WTC11 (cell line): ENCODE measurements around the gene PSMC3.

Experiments used
- CREM ChIP-seq: sonication (generic); formaldehyde crosslinking; IDR thresholded peaks from 2 replicates; pipeline ENCODE4 v1.8.1; 2022; ENCODE audit warnings: mild to moderate bottlenecking, missing genetic modification reagents, moderate library complexity
- ESRRA ChIP-seq: sonication (generic); formaldehyde crosslinking; IDR thresholded peaks from 2 replicates; pipeline ENCODE4 v1.8.1; 2022; ENCODE audit warnings: mild to moderate bottlenecking, missing genetic modification reagents, borderline replicate concordance
- FOXK1 ChIP-seq: sonication (generic); formaldehyde crosslinking; IDR thresholded peaks from 2 replicates; pipeline ENCODE4 v1.8.0; 2022; ENCODE audit warnings: mild to moderate bottlenecking, moderate library complexity, missing genetic modification reagents
- NFE2L1 ChIP-seq: sonication (generic); formaldehyde crosslinking; IDR thresholded peaks from 2 replicates; pipeline ENCODE4 v1.8.1; 2023; ENCODE audit warnings: missing genetic modification reagents
- SP1 ChIP-seq: sonication (generic); formaldehyde crosslinking; conservative IDR thresholded peaks from 2 replicates; pipeline ENCODE4 v1.8.1; 2022; ENCODE audit warnings: missing genetic modification reagents
- TEAD1 ChIP-seq: sonication (generic); formaldehyde crosslinking; IDR thresholded peaks from 2 replicates; pipeline ENCODE4 v1.8.0; 2022; ENCODE audit warnings: mild to moderate bottlenecking, missing genetic modification reagents
- USF2 ChIP-seq: sonication (generic); formaldehyde crosslinking; IDR thresholded peaks from 2 replicates; pipeline ENCODE4 v1.8.1; 2023; ENCODE audit warnings: mild to moderate bottlenecking, missing genetic modification reagents, moderate library complexity
- ZNF138 ChIP-seq: sonication (generic); formaldehyde crosslinking; conservative IDR thresholded peaks from 2 replicates; pipeline ENCODE4 v1.8.1; 2022; ENCODE audit warnings: mild to moderate bottlenecking, moderate library complexity, missing genetic modification reagents
- ZNF263 ChIP-seq: sonication (generic); formaldehyde crosslinking; IDR thresholded peaks from 2 replicates; pipeline ENCODE4 v1.8.1; 2022; ENCODE audit warnings: low read depth, mild to moderate bottlenecking, moderate library complexity, missing genetic modification reagents
- ZSCAN18 ChIP-seq: fragments of 250-450 bp; sonication (Bioruptor Pico); IDR thresholded peaks from 2 replicates; pipeline ENCODE4 v2.1.2; 2022; ENCODE audit warnings: mild to moderate bottlenecking, moderate library complexity
- TF ChIP-seq, protein P1 (sequence below): fragments of 200-600 bp; IDR thresholded peaks from 2 replicates; pipeline ENCODE4 v1.8.0; 2022; ENCODE audit warnings: antibody characterized with exemption
- TF ChIP-seq, protein P2 (sequence below): sonication (generic); formaldehyde crosslinking; IDR thresholded peaks from 2 replicates; pipeline ENCODE4 v1.8.0; 2022; ENCODE audit warnings: mild to moderate bottlenecking, missing genetic modification reagents
- TF ChIP-seq, protein P3 (sequence below): sonication (generic); formaldehyde crosslinking; IDR thresholded peaks from 2 replicates; pipeline ENCODE4 v1.8.0; 2023; ENCODE audit warnings: missing genetic modification reagents, mild to moderate bottlenecking, borderline replicate concordance

GRCh38 chr11:47460571-47461235 is 34.5 kb upstream of the PSMC3 start:
- TF ChIP-seq, protein P1, sequence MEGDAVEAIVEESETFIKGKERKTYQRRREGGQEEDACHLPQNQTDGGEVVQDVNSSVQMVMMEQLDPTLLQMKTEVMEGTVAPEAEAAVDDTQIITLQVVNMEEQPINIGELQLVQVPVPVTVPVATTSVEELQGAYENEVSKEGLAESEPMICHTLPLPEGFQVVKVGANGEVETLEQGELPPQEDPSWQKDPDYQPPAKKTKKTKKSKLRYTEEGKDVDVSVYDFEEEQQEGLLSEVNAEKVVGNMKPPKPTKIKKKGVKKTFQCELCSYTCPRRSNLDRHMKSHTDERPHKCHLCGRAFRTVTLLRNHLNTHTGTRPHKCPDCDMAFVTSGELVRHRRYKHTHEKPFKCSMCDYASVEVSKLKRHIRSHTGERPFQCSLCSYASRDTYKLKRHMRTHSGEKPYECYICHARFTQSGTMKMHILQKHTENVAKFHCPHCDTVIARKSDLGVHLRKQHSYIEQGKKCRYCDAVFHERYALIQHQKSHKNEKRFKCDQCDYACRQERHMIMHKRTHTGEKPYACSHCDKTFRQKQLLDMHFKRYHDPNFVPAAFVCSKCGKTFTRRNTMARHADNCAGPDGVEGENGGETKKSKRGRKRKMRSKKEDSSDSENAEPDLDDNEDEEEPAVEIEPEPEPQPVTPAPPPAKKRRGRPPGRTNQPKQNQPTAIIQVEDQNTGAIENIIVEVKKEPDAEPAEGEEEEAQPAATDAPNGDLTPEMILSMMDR = no peak
- TF ChIP-seq, protein P2, sequence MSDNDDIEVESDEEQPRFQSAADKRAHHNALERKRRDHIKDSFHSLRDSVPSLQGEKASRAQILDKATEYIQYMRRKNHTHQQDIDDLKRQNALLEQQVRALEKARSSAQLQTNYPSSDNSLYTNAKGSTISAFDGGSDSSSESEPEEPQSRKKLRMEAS = no peak
- no peak for TF ChIP-seq ZNF138 (CRISPR knock-in tag)
- no peak for TF ChIP-seq SP1
- TF ChIP-seq CREM (CRISPR knock-in tag) = no peak
- no peak for TF ChIP-seq TEAD1 (CRISPR knock-in tag)
- TF ChIP-seq ESRRA (CRISPR knock-in tag) = no peak
- TF ChIP-seq NFE2L1 = no peak
- TF ChIP-seq ZNF263 = no peak
- TF ChIP-seq ZSCAN18 (CRISPR knock-in tag) = no peak
- TF ChIP-seq USF2 = no peak
- TF ChIP-seq, protein P3, sequence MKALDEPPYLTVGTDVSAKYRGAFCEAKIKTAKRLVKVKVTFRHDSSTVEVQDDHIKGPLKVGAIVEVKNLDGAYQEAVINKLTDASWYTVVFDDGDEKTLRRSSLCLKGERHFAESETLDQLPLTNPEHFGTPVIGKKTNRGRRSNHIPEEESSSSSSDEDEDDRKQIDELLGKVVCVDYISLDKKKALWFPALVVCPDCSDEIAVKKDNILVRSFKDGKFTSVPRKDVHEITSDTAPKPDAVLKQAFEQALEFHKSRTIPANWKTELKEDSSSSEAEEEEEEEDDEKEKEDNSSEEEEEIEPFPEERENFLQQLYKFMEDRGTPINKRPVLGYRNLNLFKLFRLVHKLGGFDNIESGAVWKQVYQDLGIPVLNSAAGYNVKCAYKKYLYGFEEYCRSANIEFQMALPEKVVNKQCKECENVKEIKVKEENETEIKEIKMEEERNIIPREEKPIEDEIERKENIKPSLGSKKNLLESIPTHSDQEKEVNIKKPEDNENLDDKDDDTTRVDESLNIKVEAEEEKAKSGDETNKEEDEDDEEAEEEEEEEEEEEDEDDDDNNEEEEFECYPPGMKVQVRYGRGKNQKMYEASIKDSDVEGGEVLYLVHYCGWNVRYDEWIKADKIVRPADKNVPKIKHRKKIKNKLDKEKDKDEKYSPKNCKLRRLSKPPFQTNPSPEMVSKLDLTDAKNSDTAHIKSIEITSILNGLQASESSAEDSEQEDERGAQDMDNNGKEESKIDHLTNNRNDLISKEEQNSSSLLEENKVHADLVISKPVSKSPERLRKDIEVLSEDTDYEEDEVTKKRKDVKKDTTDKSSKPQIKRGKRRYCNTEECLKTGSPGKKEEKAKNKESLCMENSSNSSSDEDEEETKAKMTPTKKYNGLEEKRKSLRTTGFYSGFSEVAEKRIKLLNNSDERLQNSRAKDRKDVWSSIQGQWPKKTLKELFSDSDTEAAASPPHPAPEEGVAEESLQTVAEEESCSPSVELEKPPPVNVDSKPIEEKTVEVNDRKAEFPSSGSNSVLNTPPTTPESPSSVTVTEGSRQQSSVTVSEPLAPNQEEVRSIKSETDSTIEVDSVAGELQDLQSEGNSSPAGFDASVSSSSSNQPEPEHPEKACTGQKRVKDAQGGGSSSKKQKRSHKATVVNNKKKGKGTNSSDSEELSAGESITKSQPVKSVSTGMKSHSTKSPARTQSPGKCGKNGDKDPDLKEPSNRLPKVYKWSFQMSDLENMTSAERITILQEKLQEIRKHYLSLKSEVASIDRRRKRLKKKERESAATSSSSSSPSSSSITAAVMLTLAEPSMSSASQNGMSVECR (CRISPR knock-in tag) = no peak
- no peak for TF ChIP-seq FOXK1
